Measurements from ENCODE around the gene SLC25A30. TPM values are rescaled to one million over a fixed set of nuclear protein-coding genes. Genes with fewer than 3 reads are reported as not detected.
"Not testable (repeated sequence)": the region's sequence is repeated elsewhere in the genome, so short reads cannot be mapped to it uniquely, and the experiment has no call there.

SLC25A30 gene
- total RNA-seq, 4 donors from 2014 or later: 7.4 to 16.3 (median 13.1) TPM

GRCh38 chr13:45393941-45394570 is 24.1 kb downstream of the SLC25A30 start:
- ATAC-seq: no peak
- Histone ChIP-seq H3K9me3 (no peaks in the 10 kb centered on the region), H3K36me3 (peaks cover 0 to 49% of the 10 kb centered on the region in 2 donors), H3K4me3 (no peak overlapping the region), H3K27ac (no peak overlapping the region), H3K4me1 (peaks cover 0 to 38% (median 0%) of the 10 kb centered on the region in 3 donors), H3K27me3 (no peaks in the 10 kb centered on the region)
- TF ChIP-seq POLR2A (IDR thresholded peaks at IDR 0.05) (no peak), CTCF (IDR thresholded peaks at IDR 0.05) (peak in 3 of 4 experiments; percentile 13 to 65 (median 22)), POLR2AphosphoS5 (IDR thresholded peaks at IDR 0.05) (no peak), EP300 (IDR thresholded peaks at IDR 0.05) (no peak)
- 21 to 50% methylated on average over 1 to 4 of the region's 4 CpGs for WGBS, 2 donors (ENCODE audit: low coverage in 1 of 2)

- WGBS, 2 donors (ENCODE audit: low coverage in 1 of 2): 25 to 78% methylated on average over 1 to 2 of the region's 5 CpGs
- no peaks in the 10 kb centered on the region for H3K27me3 ChIP-seq
- peaks cover 0 to 38% (median 0%) of the 10 kb centered on the region in 3 donors for H3K4me1 ChIP-seq
- TF ChIP-seq POLR2A (IDR thresholded peaks at IDR 0.05) (no peak), CTCF (IDR thresholded peaks at IDR 0.05) (no peak), EP300 (IDR thresholded peaks at IDR 0.05) (no peak), POLR2AphosphoS5 (IDR thresholded peaks at IDR 0.05) (no peak)
- H3K4me3 ChIP-seq: no peak overlapping the region
- ATAC-seq: no peak
- no peak overlapping the region for H3K27ac ChIP-seq
- no peaks in the 10 kb centered on the region for H3K9me3 ChIP-seq
- H3K36me3 ChIP-seq: peaks cover 0 to 41% of the 10 kb centered on the region in 2 donors
Observed at GRCh38 chr13:45392811-45393210, 25.4 kb downstream of the SLC25A30 start.

GRCh38 chr13:45391926-45392325 is 26.2 kb downstream of the SLC25A30 start:
- TF ChIP-seq POLR2A (IDR thresholded peaks at IDR 0.05) (no peak), EP300 (IDR thresholded peaks at IDR 0.05) (no peak), CTCF (IDR thresholded peaks at IDR 0.05) (no peak), POLR2AphosphoS5 (IDR thresholded peaks at IDR 0.05) (no peak)
- Histone ChIP-seq H3K27ac (no peak overlapping the region), H3K27me3 (no peaks in the 10 kb centered on the region), H3K36me3 (peaks cover 0 to 43% of the 10 kb centered on the region in 2 donors), H3K4me1 (peaks cover 0 to 30% (median 0%) of the 10 kb centered on the region in 3 donors), H3K4me3 (no peak overlapping the region), H3K9me3 (no peaks in the 10 kb centered on the region)
- no peak for ATAC-seq
- WGBS, 2 donors (ENCODE audit: low coverage in 1 of 2): 95 to 100% methylated on average over 2 to 6 of the region's 6 CpGs

- not testable (repeated sequence) for H3K27me3 ChIP-seq, H3K9me3 ChIP-seq, H3K27ac ChIP-seq, ATAC-seq, H3K4me3 ChIP-seq
- peaks cover 0 to 22% (median 0%) of the 10 kb centered on the region in 3 donors for H3K4me1 ChIP-seq
- H3K36me3 ChIP-seq: peaks cover 0 to 48% of the 10 kb centered on the region in 2 donors
- 79 to 89% methylated on average over 9 of the region's 37 CpGs for WGBS, 2 donors (ENCODE audit: low coverage in 1 of 2)
Observed at GRCh38 chr13:45391128-45391527, 27.0 kb downstream of the SLC25A30 start.

GRCh38 chr13:45390348-45390747 is 27.8 kb downstream of the SLC25A30 start:
- not testable (repeated sequence) for H3K9me3 ChIP-seq, H3K27me3 ChIP-seq, ATAC-seq, H3K4me3 ChIP-seq, H3K27ac ChIP-seq
- Histone ChIP-seq H3K36me3 (peaks cover 0 to 47% of the 10 kb centered on the region in 2 donors), H3K4me1 (peaks cover 0 to 15% (median 0%) of the 10 kb centered on the region in 3 donors)
- 89 to 91% methylated on average over 8 to 9 of the region's 9 CpGs for WGBS, 2 donors (ENCODE audit: low coverage in 1 of 2)

- H3K9me3 ChIP-seq: no peaks in the 10 kb centered on the region
- H3K36me3 ChIP-seq: peaks cover 0 to 59% of the 10 kb centered on the region in 2 donors
- WGBS, 2 donors (ENCODE audit: low coverage in 1 of 2): 67 to 94% methylated on average over 1 to 4 of the region's 4 CpGs
- TF ChIP-seq POLR2A (IDR thresholded peaks at IDR 0.05) (no peak), POLR2AphosphoS5 (IDR thresholded peaks at IDR 0.05) (no peak), EP300 (IDR thresholded peaks at IDR 0.05) (no peak), CTCF (IDR thresholded peaks at IDR 0.05) (no peak)
- peaks cover 0 to under 1% (median 0%) of the 10 kb centered on the region in 3 donors for H3K4me1 ChIP-seq
- no peak overlapping the region for H3K4me3 ChIP-seq
- no peak for ATAC-seq
- H3K27ac ChIP-seq: no peak overlapping the region
- no peaks in the 10 kb centered on the region for H3K27me3 ChIP-seq
Observed at GRCh38 chr13:45388664-45389063, 29.5 kb downstream of the SLC25A30 start.

GRCh38 chr13:45386892-45387575 is 31.1 kb downstream of the SLC25A30 start:
- not testable (repeated sequence) for ATAC-seq, H3K4me3 ChIP-seq, H3K27ac ChIP-seq, H3K9me3 ChIP-seq, H3K27me3 ChIP-seq, H3K4me1 ChIP-seq
- peaks cover 0 to 57% of the 10 kb centered on the region in 2 donors for H3K36me3 ChIP-seq
- 87 to 92% methylated on average over 14 to 15 of the region's 17 CpGs for WGBS, 2 donors (ENCODE audit: low coverage in 1 of 2)
